GM19455 (cell line): ENCODE results near the gene ELMO1.

ENCODE experiments used
- ATAC-seq: cut with Tn5 transposase; IDR thresholded peaks from one replicate; pipeline ENCODE4 v1.9.1; 2021; ENCODE audit not compliant: unreplicated experiment

The ELMO1 gene

GRCh38 chr7:37234334-37234733, 214.3 kb downstream of the ELMO1 start:
- no peak for ATAC-seq

GRCh38 chr7:37231613-37232012, 217.1 kb downstream of the ELMO1 start:
- ATAC-seq = no peak

- no peak for ATAC-seq
Measured at GRCh38 chr7:37230221-37230620, 218.4 kb downstream of the ELMO1 start.

GRCh38 chr7:37229381-37229780, 219.3 kb downstream of the ELMO1 start:
- no peak for ATAC-seq

- no peak for ATAC-seq
Measured at GRCh38 chr7:37225285-37225969, 223.2 kb downstream of the ELMO1 start.

GRCh38 chr7:37224746-37225145, 223.9 kb downstream of the ELMO1 start:
- no peak for ATAC-seq

- no peak for ATAC-seq
Measured at GRCh38 chr7:37220664-37221063, 228.0 kb downstream of the ELMO1 start.

- no peak for ATAC-seq
Measured at GRCh38 chr7:37218956-37219355, 229.7 kb downstream of the ELMO1 start.

GRCh38 chr7:37216923-37217322, 231.7 kb downstream of the ELMO1 start:
- ATAC-seq = no peak

GRCh38 chr7:37216156-37216852, 232.4 kb downstream of the ELMO1 start:
- ATAC-seq = no peak

GRCh38 chr7:37215290-37215923, 233.3 kb downstream of the ELMO1 start:
- ATAC-seq = no peak

- ATAC-seq = no peak
Measured at GRCh38 chr7:37212556-37212955, 236.1 kb downstream of the ELMO1 start.

- ATAC-seq = no peak
Measured at GRCh38 chr7:37212051-37212450, 236.6 kb downstream of the ELMO1 start.

- ATAC-seq = no peak
Measured at GRCh38 chr7:37211097-37211880, 237.4 kb downstream of the ELMO1 start.

- ATAC-seq = no peak
Measured at GRCh38 chr7:37209195-37209594, 239.5 kb downstream of the ELMO1 start.

- ATAC-seq = peak; percentile 77
Measured at GRCh38 chr7:37208528-37208927, 240.1 kb downstream of the ELMO1 start.

GRCh38 chr7:37206192-37206591, 242.5 kb downstream of the ELMO1 start:
- ATAC-seq = no peak

- ATAC-seq = no peak
Measured at GRCh38 chr7:37205451-37205850, 243.2 kb downstream of the ELMO1 start.

GRCh38 chr7:37201876-37202198, 246.8 kb downstream of the ELMO1 start:
- ATAC-seq = no peak

GRCh38 chr7:37201003-37201875, 247.4 kb downstream of the ELMO1 start:
- ATAC-seq = peak; percentile 65
